Prostate gland (tissue), 2 donors: ENCODE results near the gene SV2B. TPM values are rescaled to one million over a fixed set of nuclear protein-coding genes. Genes with fewer than 3 reads are reported as not detected.

Experiments
- DNase-seq: peaks from one replicate; pipeline ENCODE4 v3.0.0-alpha.2; 2019; ENCODE audit warnings: low spot score
- H3K27ac ChIP-seq, 2 donors: fragments of 200-600 bp; sonication (generic); 2 replicates each; pipeline ENCODE4 v1.5.1; 2017 to 2019
- H3K27me3 ChIP-seq: fragments of 200-600 bp; sonication (generic); replicated peaks from 2 replicates; pipeline ENCODE4 v1.5.1; 2019; ENCODE audit not compliant: insufficient read depth
- H3K36me3 ChIP-seq, 2 donors: fragments of 200-600 bp; sonication (generic); 1 replicate in 1 of 2; 2 replicates in 1 of 2; pipeline versions ENCODE4 v1.5.1 to v1.8.1; 2017 to 2019
- H3K4me1 ChIP-seq: fragments of 200-600 bp; sonication (generic); replicated peaks from 2 replicates; pipeline ENCODE4 v1.5.1; 2019
- H3K4me3 ChIP-seq, 2 donors: fragments of 200-600 bp; sonication (generic); 2 replicates each; pipeline ENCODE4 v1.5.1; 2017 to 2019
- H3K9me3 ChIP-seq: fragments of 200-600 bp; sonication (generic); 2 replicates; pipeline ENCODE4 v1.5.1; 2017
- POLR2A ChIP-seq: fragments of 450-650 bp; IDR thresholded peaks from one replicate; pipeline ENCODE4 v1.6.1; 2016; ENCODE audit warnings: antibody characterized with exemption, mild to moderate bottlenecking
- POLR2AphosphoS5 ChIP-seq: sonication (generic); formaldehyde crosslinking; IDR thresholded peaks from one replicate; pipeline ENCODE4 v1.6.1; 2017; ENCODE audit warnings: antibody characterized with exemption
- WGBS: methylation state at CpG from one replicate; pipeline ENCODE4 v1.1.5; 2018; 5-methylcytosine and 5-hydroxymethylcytosine counted together
- intact Hi-C: fragments of 100-400 bp; cut with DNase I; formaldehyde crosslinking; loops from one replicate; pipeline ENCODE4 v1.14.2; 2022
- total RNA-seq, 2 donors: library from RNA; depleted of rRNA; stranded (reverse); fragments of >200 nt; gene quantifications; one replicate each; pipeline ENCODE4 v1.1.0, GENCODE V29; 2016
- TF ChIP-seq, protein P1 (sequence below), 4 experiments: fragments of 200-600 bp in 2 of 4; fragments of 450-650 bp in 2 of 4; sonication (generic) in 2 of 4; IDR thresholded peaks; 1 replicate in 3 of 4; 2 replicates in 1 of 4; pipeline ENCODE4 v1.5.1; 2016 to 2019; ENCODE audit warnings: antibody characterized with exemption in 4 of 4, mild to moderate bottlenecking in 2 of 4, moderate library complexity in 2 of 4

The SV2B gene
- total RNA-seq, 2 donors from 2014 or later: 2.3 to 5.4 TPM

DNA sequence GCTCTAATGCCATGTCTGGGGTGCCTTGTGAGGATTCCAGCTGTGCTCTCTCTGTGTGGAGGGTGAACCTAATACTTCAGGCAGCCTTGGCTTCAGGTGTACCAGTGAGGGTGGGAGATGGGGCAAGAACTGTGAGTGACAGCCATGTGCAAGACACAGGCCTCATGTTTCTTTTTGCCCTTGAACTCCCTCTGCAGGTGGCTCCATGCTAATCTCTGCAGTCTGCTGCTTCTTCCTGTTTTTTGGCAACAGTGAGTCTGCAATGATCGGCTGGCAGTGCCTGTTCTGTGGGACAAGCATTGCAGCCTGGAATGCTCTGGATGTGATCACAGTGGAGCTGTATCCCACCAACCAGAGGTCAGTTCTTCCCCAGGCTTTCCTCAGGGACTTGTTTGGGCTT lies 189.3 kb downstream of the SV2B start:
- no peak for DNase-seq
- TF ChIP-seq POLR2AphosphoS5 (no peak), POLR2A (no peak)
- TF ChIP-seq, protein P1, sequence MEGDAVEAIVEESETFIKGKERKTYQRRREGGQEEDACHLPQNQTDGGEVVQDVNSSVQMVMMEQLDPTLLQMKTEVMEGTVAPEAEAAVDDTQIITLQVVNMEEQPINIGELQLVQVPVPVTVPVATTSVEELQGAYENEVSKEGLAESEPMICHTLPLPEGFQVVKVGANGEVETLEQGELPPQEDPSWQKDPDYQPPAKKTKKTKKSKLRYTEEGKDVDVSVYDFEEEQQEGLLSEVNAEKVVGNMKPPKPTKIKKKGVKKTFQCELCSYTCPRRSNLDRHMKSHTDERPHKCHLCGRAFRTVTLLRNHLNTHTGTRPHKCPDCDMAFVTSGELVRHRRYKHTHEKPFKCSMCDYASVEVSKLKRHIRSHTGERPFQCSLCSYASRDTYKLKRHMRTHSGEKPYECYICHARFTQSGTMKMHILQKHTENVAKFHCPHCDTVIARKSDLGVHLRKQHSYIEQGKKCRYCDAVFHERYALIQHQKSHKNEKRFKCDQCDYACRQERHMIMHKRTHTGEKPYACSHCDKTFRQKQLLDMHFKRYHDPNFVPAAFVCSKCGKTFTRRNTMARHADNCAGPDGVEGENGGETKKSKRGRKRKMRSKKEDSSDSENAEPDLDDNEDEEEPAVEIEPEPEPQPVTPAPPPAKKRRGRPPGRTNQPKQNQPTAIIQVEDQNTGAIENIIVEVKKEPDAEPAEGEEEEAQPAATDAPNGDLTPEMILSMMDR (IDR thresholded peaks at IDR 0.05): no peak
- 42% methylated on average over 1 of the region's 1 CpG for WGBS
- intact Hi-C loops: no loop called here
- H3K4me1 ChIP-seq: no peaks in the 10 kb centered on the region
- no peaks in the 10 kb centered on the region for H3K9me3 ChIP-seq
- H3K27me3 ChIP-seq: no peaks in the 10 kb centered on the region
- H3K4me3 ChIP-seq: no peak overlapping the region
- H3K36me3 ChIP-seq: no peaks in the 10 kb centered on the region
- no peak overlapping the region for H3K27ac ChIP-seq

DNA sequence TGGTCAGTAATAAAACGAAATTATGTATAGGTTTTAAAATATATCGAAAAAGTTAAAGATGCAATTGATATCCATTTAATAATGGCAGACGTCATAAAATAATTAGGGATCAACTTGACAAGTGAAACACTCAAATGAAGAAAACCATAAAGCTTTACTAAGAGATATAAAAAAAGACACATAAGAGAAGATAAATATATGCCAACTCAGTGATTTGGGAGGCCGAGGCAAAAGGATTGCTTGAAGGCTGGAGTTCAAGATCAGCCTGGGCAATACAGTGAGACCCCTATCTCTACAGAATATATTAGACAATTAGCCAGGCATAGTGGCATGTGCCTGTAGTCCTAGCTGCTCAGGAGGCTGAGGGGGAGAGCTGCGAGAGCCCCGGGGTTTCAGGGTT lies 190.5 kb downstream of the SV2B start:
- intact Hi-C loops: no loop called here
- H3K4me1 ChIP-seq: no peaks in the 10 kb centered on the region
- no peak overlapping the region for H3K4me3 ChIP-seq
- H3K36me3 ChIP-seq: no peaks in the 10 kb centered on the region
- 89% methylated on average over 6 of the region's 6 CpGs for WGBS
- TF ChIP-seq POLR2A (no peak), POLR2AphosphoS5 (no peak)
- TF ChIP-seq, protein P1 (IDR thresholded peaks at IDR 0.05): no peak
- DNase-seq: no peak
- no peak overlapping the region for H3K27ac ChIP-seq
- no peaks in the 10 kb centered on the region for H3K9me3 ChIP-seq
- no peaks in the 10 kb centered on the region for H3K27me3 ChIP-seq

DNA sequence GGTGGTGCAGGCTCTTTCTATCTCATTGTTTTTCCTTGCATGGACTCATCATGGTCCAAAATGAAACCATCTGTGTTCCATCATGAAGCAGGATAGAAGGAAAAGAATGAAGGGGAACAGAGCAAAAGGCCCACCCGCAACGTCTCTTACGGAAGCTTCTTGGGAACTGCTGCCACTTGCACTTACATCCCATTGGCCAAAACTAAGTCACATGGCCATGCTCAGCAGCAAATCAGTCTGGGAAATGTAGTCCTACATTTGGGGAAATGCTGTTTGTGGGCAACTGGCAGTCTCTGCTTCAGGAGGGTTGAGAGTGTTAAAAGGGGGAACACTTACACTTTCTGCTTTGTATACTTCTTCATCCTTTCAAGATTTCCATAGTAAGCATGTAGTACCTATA lies 191.6 kb downstream of the SV2B start:
- no peaks in the 10 kb centered on the region for H3K36me3 ChIP-seq
- no peaks in the 10 kb centered on the region for H3K9me3 ChIP-seq
- TF ChIP-seq POLR2AphosphoS5 (no peak), POLR2A (no peak)
- TF ChIP-seq, protein P1 (IDR thresholded peaks at IDR 0.05): no peak
- H3K4me3 ChIP-seq: no peak overlapping the region
- H3K4me1 ChIP-seq: no peaks in the 10 kb centered on the region
- no peaks in the 10 kb centered on the region for H3K27me3 ChIP-seq
- H3K27ac ChIP-seq: no peak overlapping the region
- intact Hi-C loops: no loop called here
- no peak for DNase-seq
- 61% methylated on average over 3 of the region's 3 CpGs for WGBS

DNA sequence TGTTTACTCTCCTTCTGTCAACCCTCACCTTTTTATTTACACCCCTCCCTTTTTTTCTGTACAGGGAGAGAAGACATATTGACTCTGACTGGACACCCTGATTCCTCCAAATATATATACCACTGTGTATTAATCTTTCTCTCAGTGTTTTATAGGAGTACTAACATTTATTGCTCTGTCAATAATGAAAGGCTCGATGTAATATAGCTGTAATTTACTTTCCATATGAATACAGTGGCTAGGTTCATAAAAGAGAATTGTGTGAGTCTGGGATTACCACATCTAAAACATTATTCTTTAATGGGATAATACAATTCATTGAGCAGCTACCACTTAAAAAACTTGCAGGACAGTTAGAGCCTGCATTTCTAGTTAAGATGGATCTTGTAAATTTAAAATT lies 194.3 kb downstream of the SV2B start:
- WGBS: 13% methylated on average over 1 of the region's 1 CpG
- Histone ChIP-seq H3K4me1 (no peaks in the 10 kb centered on the region), H3K27me3 (no peaks in the 10 kb centered on the region), H3K36me3 (no peaks in the 10 kb centered on the region), H3K27ac (no peak overlapping the region), H3K4me3 (no peak overlapping the region), H3K9me3 (no peaks in the 10 kb centered on the region)
- no peak for DNase-seq
- TF ChIP-seq POLR2A (no peak), POLR2AphosphoS5 (no peak)
- TF ChIP-seq, protein P1 (IDR thresholded peaks at IDR 0.05): no peak
- intact Hi-C loops: no loop called here

DNA sequence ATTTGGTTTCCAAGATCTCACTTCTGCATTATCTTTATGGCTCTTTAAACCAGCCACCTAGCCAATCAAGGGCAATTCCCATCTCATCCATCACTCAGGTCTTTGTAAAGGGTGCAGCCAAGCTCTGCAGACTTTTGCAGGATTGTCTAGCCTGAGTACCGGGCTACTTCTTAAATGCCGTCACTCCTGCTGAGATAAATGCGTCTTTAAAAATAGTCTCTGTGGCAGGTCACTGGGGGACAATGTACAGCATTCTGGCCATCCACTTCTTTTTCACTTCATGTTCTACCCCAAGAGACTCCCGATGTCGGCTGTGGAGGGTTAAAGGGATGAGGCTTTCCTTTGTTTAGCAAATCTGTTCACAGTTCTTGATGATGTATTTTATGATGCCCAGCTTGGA lies 194.7 kb downstream of the SV2B start:
- Histone ChIP-seq H3K9me3 (no peaks in the 10 kb centered on the region), H3K36me3 (no peaks in the 10 kb centered on the region), H3K4me3 (no peak overlapping the region), H3K4me1 (no peaks in the 10 kb centered on the region), H3K27ac (no peak overlapping the region), H3K27me3 (no peaks in the 10 kb centered on the region)
- WGBS: 49% methylated on average over 5 of the region's 5 CpGs
- intact Hi-C loops: no loop called here
- TF ChIP-seq POLR2AphosphoS5 (no peak), POLR2A (no peak)
- TF ChIP-seq, protein P1 (IDR thresholded peaks at IDR 0.05): no peak
- no peak for DNase-seq
